ENCODE measurements around the gene TAF1D.
A peak's percentile ranks its signal among the peaks of the same experiment; 100 is the strongest.

TAF1D gene

GRCh38 chr11:93732237-93732892 is 8.9 kb downstream of the TAF1D start:
- TF ChIP-seq, protein P1, sequence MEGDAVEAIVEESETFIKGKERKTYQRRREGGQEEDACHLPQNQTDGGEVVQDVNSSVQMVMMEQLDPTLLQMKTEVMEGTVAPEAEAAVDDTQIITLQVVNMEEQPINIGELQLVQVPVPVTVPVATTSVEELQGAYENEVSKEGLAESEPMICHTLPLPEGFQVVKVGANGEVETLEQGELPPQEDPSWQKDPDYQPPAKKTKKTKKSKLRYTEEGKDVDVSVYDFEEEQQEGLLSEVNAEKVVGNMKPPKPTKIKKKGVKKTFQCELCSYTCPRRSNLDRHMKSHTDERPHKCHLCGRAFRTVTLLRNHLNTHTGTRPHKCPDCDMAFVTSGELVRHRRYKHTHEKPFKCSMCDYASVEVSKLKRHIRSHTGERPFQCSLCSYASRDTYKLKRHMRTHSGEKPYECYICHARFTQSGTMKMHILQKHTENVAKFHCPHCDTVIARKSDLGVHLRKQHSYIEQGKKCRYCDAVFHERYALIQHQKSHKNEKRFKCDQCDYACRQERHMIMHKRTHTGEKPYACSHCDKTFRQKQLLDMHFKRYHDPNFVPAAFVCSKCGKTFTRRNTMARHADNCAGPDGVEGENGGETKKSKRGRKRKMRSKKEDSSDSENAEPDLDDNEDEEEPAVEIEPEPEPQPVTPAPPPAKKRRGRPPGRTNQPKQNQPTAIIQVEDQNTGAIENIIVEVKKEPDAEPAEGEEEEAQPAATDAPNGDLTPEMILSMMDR (IDR thresholded peaks at IDR 0.05; ENCODE audit: unreplicated experiment in 3 of 3) = no peak
- peaks cover 16% of the 10 kb centered on the region for H3K4me1 Mint-ChIP-seq
- no peak overlapping the region for H3K4me3 Mint-ChIP-seq
- H3K36me3 Mint-ChIP-seq (ENCODE audit: low read depth) = peaks cover 86% of the 10 kb centered on the region
- H3K27ac Mint-ChIP-seq = no peak overlapping the region
- H3K9me3 Mint-ChIP-seq = no peaks in the 10 kb centered on the region
- no peaks in the 10 kb centered on the region for H3K27me3 Mint-ChIP-seq (ENCODE audit: low read depth)

- Mint-ChIP-seq H3K4me1 (no peaks in the 10 kb centered on the region), H3K4me3 (no peak overlapping the region), H3K36me3 (ENCODE audit: low read depth) (peaks cover 78% of the 10 kb centered on the region), H3K27me3 (ENCODE audit: low read depth) (no peaks in the 10 kb centered on the region), H3K9me3 (no peaks in the 10 kb centered on the region), H3K27ac (peak overlapping the region in 1 of 3 experiments; percentile 17)
- TF ChIP-seq, protein P1 (IDR thresholded peaks at IDR 0.05; ENCODE audit: unreplicated experiment in 3 of 3) = no peak
These were observed 10.9 kb downstream of the TAF1D start for GRCh38 chr11:93730108-93731107.

- TF ChIP-seq, protein P1 (IDR thresholded peaks at IDR 0.05; ENCODE audit: unreplicated experiment in 3 of 3) = no peak
- Mint-ChIP-seq H3K36me3 (ENCODE audit: low read depth) (peaks cover 71% of the 10 kb centered on the region), H3K4me1 (no peaks in the 10 kb centered on the region), H3K4me3 (no peak overlapping the region), H3K27ac (no peak overlapping the region), H3K27me3 (ENCODE audit: low read depth) (no peaks in the 10 kb centered on the region), H3K9me3 (no peaks in the 10 kb centered on the region)
These were observed 12.1 kb downstream of the TAF1D start for GRCh38 chr11:93729129-93729616.

DNA sequence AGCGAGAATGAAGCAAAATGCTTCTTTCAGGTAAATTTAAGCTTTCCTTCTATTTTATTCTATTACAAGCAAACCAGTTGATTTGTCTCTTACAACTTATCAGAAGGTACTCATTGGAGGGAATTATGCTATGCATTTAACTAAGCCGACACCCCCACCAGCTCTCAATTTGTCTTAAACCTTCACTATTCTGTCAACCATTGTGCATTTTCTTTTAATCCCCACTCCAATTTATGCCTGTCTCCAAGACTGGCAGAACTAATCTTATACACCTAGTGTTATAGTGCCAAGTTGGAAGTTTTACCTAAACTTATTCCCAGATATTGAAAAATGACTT is 12.5 kb downstream of the TAF1D start:
- H3K9me3 Mint-ChIP-seq = no peaks in the 10 kb centered on the region

DNA sequence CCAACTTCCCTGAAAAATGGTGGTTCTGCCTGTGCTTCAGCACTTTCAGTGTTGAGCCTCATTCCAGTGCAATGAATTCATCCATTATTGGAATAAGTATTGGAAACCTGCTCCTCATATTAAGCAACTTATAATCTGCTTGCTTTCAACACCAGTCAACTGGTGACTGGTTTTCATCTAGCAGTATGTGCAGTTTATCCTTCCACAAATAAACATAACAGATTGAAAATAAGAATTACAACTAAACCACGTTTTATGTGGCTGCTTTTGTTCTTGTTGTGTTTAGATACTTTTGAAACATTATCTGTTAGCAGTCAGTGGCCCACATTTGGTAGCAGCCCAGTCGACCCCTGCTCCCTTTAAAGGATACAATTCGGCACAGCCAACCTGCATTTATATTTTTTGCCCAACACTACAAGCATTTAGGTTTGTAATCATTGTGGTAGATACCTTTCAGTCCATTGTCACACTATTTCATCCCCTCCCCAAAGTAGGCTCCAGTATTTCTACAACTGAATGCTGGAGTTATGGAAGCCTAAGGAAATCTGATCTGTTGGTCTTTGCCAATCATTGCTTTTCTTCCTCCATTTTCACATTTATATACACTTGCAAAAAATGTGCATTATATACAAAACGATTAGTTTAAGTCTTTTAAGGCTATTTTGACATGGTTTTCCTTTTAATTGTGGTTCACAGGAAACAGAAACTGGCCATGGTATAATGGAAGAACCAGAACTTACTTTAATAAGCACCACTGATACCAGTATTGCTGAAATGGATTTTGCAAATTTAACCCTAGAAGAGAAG is 13.1 kb downstream of the TAF1D start:
- peak overlapping the region in 1 of 3 experiments; percentile 54 for H3K27ac Mint-ChIP-seq
- no peak overlapping the region for H3K4me3 Mint-ChIP-seq
- H3K27me3 Mint-ChIP-seq (ENCODE audit: low read depth) = no peaks in the 10 kb centered on the region
- no peaks in the 10 kb centered on the region for H3K9me3 Mint-ChIP-seq
- no peaks in the 10 kb centered on the region for H3K4me1 Mint-ChIP-seq
- TF ChIP-seq, protein P1 (IDR thresholded peaks at IDR 0.05; ENCODE audit: unreplicated experiment in 3 of 3) = no peak
- peaks cover 71% of the 10 kb centered on the region for H3K36me3 Mint-ChIP-seq (ENCODE audit: low read depth)

More for the DNA sequence above, 12.5 kb downstream of the TAF1D start:
- H3K27me3 Mint-ChIP-seq (ENCODE audit: low read depth) = no peaks in the 10 kb centered on the region
- H3K27ac Mint-ChIP-seq = no peak overlapping the region
- no peak overlapping the region for H3K4me3 Mint-ChIP-seq
- TF ChIP-seq, protein P1 (IDR thresholded peaks at IDR 0.05; ENCODE audit: unreplicated experiment in 3 of 3) = no peak
- H3K36me3 Mint-ChIP-seq (ENCODE audit: low read depth) = peaks cover 70% of the 10 kb centered on the region
- H3K4me1 Mint-ChIP-seq = no peaks in the 10 kb centered on the region

Measured in nephron (organoid).